Neutrophil (primary cell): ENCODE measurements around the gene RAPGEF2.

ENCODE experiments used
- H3K27ac ChIP-seq: fragments of 200-600 bp; sonication (generic); 2 replicates; pipeline ENCODE4 v1.5.1; 2016; ENCODE audit warnings: mild to moderate bottlenecking, moderate library complexity
- H3K27me3 ChIP-seq: fragments of 200-600 bp; sonication (generic); 2 replicates; pipeline ENCODE4 v1.6.0; 2016; ENCODE audit warnings: mild to moderate bottlenecking
- H3K36me3 ChIP-seq: fragments of 200-600 bp; sonication (generic); 2 replicates; pipeline ENCODE4 v1.5.1; 2017
- H3K4me1 ChIP-seq, 2 experiments: fragments of 200-600 bp in 1 of 2; sonication (generic) in 1 of 2; 1 replicate in 1 of 2; 2 replicates in 1 of 2; pipeline versions ENCODE4 v1.5.1 to v1.6.1; 2013 to 2016; ENCODE audit warnings: low read depth in 1 of 2, low read length in 1 of 2, mild to moderate bottlenecking in 1 of 2, moderate library complexity in 1 of 2; ENCODE audit not compliant: control insufficient read depth in 1 of 2, insufficient read depth in 1 of 2
- H3K4me3 ChIP-seq, 2 experiments: fragments of 200-600 bp in 1 of 2; sonication (generic) in 1 of 2; 1 replicate in 1 of 2; 2 replicates in 1 of 2; pipeline ENCODE4 v1.5.1; 2013 to 2016; ENCODE audit warnings: low read depth in 1 of 2, low read length in 1 of 2, mild to moderate bottlenecking in 1 of 2, moderate library complexity in 1 of 2
- H3K9me3 ChIP-seq: fragments of 200-600 bp; sonication (generic); 2 replicates; pipeline ENCODE4 v1.5.1; 2016
- CTCF ChIP-seq: fragments of 200-600 bp; sonication (generic); IDR thresholded peaks from 2 replicates; pipeline ENCODE4 v1.5.1; 2016; ENCODE audit warnings: antibody characterized with exemption

The RAPGEF2 gene

DNA sequence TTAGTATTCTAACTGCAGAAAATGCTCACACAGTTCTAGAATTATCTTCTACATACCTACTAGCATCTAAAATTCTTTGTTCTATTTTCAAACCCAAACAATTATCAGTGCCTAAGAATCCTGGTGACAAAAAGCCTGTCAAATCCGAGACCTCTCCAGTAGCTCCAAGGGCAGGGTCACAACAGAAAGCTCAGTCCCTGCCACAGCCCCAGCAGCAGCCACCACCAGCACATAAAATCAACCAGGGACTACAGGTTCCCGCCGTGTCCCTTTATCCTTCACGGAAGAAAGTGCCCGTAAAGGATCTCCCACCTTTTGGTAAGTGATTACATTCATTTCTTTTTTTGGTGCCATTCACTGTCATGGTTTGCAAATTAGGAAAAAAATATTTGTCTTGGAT, 243.8 kb downstream of the RAPGEF2 start:
- no peak overlapping the region for H3K4me3 ChIP-seq
- peaks cover 89% of the 10 kb centered on the region for H3K36me3 ChIP-seq
- no peaks in the 10 kb centered on the region for H3K9me3 ChIP-seq
- TF ChIP-seq CTCF = no peak
- H3K27me3 ChIP-seq = no peaks in the 10 kb centered on the region
- H3K4me1 ChIP-seq = no peaks in the 10 kb centered on the region
- no peak overlapping the region for H3K27ac ChIP-seq

GRCh38 chr4:159347813-159348212, 244.9 kb downstream of the RAPGEF2 start:
- Histone ChIP-seq H3K27me3 (no peaks in the 10 kb centered on the region), H3K9me3 (no peaks in the 10 kb centered on the region), H3K36me3 (peaks cover 89% of the 10 kb centered on the region), H3K27ac (no peak overlapping the region), H3K4me1 (no peaks in the 10 kb centered on the region), H3K4me3 (no peak overlapping the region)
- no peak for TF ChIP-seq CTCF

DNA sequence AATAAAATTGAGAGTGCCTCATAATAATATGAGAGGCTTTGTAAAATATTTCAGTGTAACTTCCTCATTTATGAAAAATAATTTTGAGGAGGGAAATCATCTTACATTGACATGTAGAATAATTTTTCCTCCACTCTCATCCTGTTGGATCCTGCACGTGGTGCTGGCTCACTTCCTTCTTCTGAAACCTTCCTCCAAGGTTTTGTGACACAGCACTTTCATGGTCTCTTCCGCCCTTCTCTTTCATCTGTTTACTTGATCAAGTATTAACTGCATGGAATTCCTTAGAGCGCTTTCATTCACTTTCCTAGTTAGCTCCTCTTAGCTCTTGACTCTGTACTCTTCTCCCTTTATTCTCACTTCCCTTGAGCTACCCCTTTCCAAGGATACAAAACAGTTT, 246.5 kb downstream of the RAPGEF2 start:
- Histone ChIP-seq H3K9me3 (no peaks in the 10 kb centered on the region), H3K4me1 (no peaks in the 10 kb centered on the region), H3K36me3 (peaks cover 90% of the 10 kb centered on the region), H3K27me3 (no peaks in the 10 kb centered on the region), H3K27ac (peak overlapping the region; percentile 1), H3K4me3 (no peak overlapping the region)
- no peak for TF ChIP-seq CTCF

- no peaks in the 10 kb centered on the region for H3K4me1 ChIP-seq
- no peaks in the 10 kb centered on the region for H3K27me3 ChIP-seq
- no peak for TF ChIP-seq CTCF
- H3K27ac ChIP-seq = no peak overlapping the region
- H3K36me3 ChIP-seq = peaks cover 89% of the 10 kb centered on the region
- H3K4me3 ChIP-seq = no peak overlapping the region
- H3K9me3 ChIP-seq = no peaks in the 10 kb centered on the region
These were observed 249.7 kb downstream of the RAPGEF2 start for GRCh38 chr4:159352609-159353008.

GRCh38 chr4:159353422-159354116, 250.7 kb downstream of the RAPGEF2 start:
- H3K27me3 ChIP-seq = no peaks in the 10 kb centered on the region
- peaks cover 88% of the 10 kb centered on the region for H3K36me3 ChIP-seq
- no peak for TF ChIP-seq CTCF
- no peaks in the 10 kb centered on the region for H3K9me3 ChIP-seq
- no peaks in the 10 kb centered on the region for H3K4me1 ChIP-seq
- H3K4me3 ChIP-seq = no peak overlapping the region
- H3K27ac ChIP-seq = no peak overlapping the region
